GM10248 (cell line): ENCODE data around the gene TNFRSF25.

Source experiments
- CTCF ChIA-PET: fragments of 300-600 bp; sonication (Branson Sonifier 250); formaldehyde crosslinking; extraction: SDS; loops from one replicate; lab custom pipeline; 2021; ENCODE audit warnings: antibody characterized with exemption; lab: Yijun Ruan, JAX
- POLR2A ChIA-PET: fragments of 350-650 bp; sonication (Branson Sonifier 250); formaldehyde crosslinking; extraction: SDS; loops from one replicate; lab custom pipeline; 2020; ENCODE audit warnings: antibody characterized with exemption; lab: Yijun Ruan, JAX
- DNase-seq: peaks from one replicate; pipeline ENCODE4 v3.0.0; 2012; ENCODE audit errors: extremely low spot score
- CTCF ChIP-seq: IDR thresholded peaks from 2 replicates; pipeline ENCODE4 v1.5.1; 2012; ENCODE audit warnings: mild to moderate bottlenecking, low read depth; ENCODE audit errors: extremely low read depth, missing control alignments, control extremely low read depth

Gene TNFRSF25

GRCh38 chr1:6468729-6469461 is 2.9 kb upstream of the TNFRSF25 start:
- CTCF ChIA-PET, result interaction anchor here (1.3 to 2.4 kb wide), 3 partner anchors 21 to 31 kb away, joined by 3 to 6 read pairs (median 5); partner anchors contain the start of gene PLEKHG5
- POLR2A ChIA-PET, result no interaction called here
- no peak for TF ChIP-seq CTCF
- no peak for DNase-seq

GRCh38 chr1:6467744-6468688 is 2.0 kb upstream of the TNFRSF25 start:
- TF ChIP-seq CTCF, result no peak
- POLR2A ChIA-PET, result no interaction called here
- DNase-seq, result no peak
- CTCF ChIA-PET, result interaction anchor here (1.4 to 2.4 kb wide), 5 partner anchors 12 to 221 kb away, joined by 4 to 6 read pairs (median 5); no protein-coding TSS in a partner anchor

GRCh38 chr1:6467224-6467623 is 1.3 kb upstream of the TNFRSF25 start:
- DNase-seq, result no peak
- no peak for TF ChIP-seq CTCF
- ChIA-PET CTCF (interaction anchor here (1.4 to 2.4 kb wide), 4 partner anchors 12 to 220 kb away, joined by 4 to 6 read pairs (median 5); no protein-coding TSS in a partner anchor), POLR2A (no interaction called here)

- ChIA-PET POLR2A (no interaction called here), CTCF (interaction anchor here (1.4 to 2.4 kb wide), 4 partner anchors 13 to 220 kb away, joined by 4 to 6 read pairs (median 5); no protein-coding TSS in a partner anchor)
- no peak for DNase-seq
- TF ChIP-seq CTCF, result no peak
Observed at GRCh38 chr1:6466751-6467150, 778 bp upstream of the TNFRSF25 start.

GRCh38 chr1:6465461-6466005 is 440 bp downstream of the TNFRSF25 start:
- no peak for TF ChIP-seq CTCF
- no peak for DNase-seq
- ChIA-PET POLR2A (no interaction called here), CTCF (interaction anchor here (0.8 kb wide), 1 partner anchor 24 kb away, joined by 3 read pairs; no protein-coding TSS in a partner anchor)

- ChIA-PET CTCF (interaction anchor here (0.8 kb wide), 1 partner anchor 25 kb away, joined by 3 read pairs; no protein-coding TSS in a partner anchor), POLR2A (no interaction called here)
- DNase-seq, result no peak
- no peak for TF ChIP-seq CTCF
Observed at GRCh38 chr1:6464915-6465314, 1.1 kb downstream of the TNFRSF25 start.
